Measurements from ENCODE around the gene CYP2U1.

CYP2U1 gene

GRCh38 chr4:107997794-107998193, 66.4 kb downstream of the CYP2U1 start:
- Histone ChIP-seq H3K27ac (ENCODE audit: low read length) (no peak overlapping the region), H3K9ac (ENCODE audit: low read length in 2 of 2) (no peak overlapping the region), H3K4me1 (ENCODE audit: control insufficient read depth, insufficient read depth, low read length) (peaks cover 36% of the 10 kb centered on the region), H3K4me3 (ENCODE audit: low read length in 2 of 2) (peak overlapping the region; percentile 9 to 30), H3K36me3 (ENCODE audit: control insufficient read depth in 2 of 2, insufficient read depth in 2 of 2, low read length in 2 of 2) (no peaks in the 10 kb centered on the region), H3K27me3 (ENCODE audit: control insufficient read depth in 1 of 2, insufficient read depth in 2 of 2, low read length in 2 of 2) (no peaks in the 10 kb centered on the region), H3K9me3 (ENCODE audit: control insufficient read depth in 2 of 2, low read length in 2 of 2) (no peaks in the 10 kb centered on the region)

DNA sequence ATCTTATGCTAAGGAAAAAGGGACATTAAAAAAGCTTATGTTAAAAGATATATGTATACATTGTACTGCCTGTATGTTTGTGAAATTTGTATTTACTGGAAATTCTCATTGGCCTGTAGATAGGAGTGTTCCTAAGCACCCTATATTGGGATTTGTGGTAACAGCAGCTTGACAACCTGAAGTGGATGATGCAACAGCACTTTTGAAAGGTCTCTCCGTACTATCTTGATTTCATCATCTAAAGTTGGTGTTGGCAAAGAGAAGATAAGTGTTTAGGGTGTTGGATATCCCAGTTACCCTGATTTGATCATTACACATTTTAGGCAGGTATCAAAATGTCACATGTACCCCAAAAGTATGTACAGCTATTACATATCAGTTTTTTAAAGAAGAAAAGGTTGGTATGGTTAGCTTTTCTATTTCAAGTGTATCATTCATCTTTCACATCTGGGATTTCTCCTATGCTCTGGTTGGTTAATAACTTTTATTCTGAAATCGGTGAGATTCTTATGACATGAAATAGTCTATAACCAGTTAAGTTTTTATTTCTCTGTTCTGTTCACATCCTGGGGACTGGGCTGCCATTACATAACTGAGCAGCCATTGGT, 68.7 kb downstream of the CYP2U1 start:
- peaks cover 37% of the 10 kb centered on the region for H3K4me1 ChIP-seq (ENCODE audit: control insufficient read depth, insufficient read depth, low read length)
- H3K4me3 ChIP-seq (ENCODE audit: low read length in 2 of 2): no peak overlapping the region
- H3K27me3 ChIP-seq (ENCODE audit: control insufficient read depth in 1 of 2, insufficient read depth in 2 of 2, low read length in 2 of 2): no peaks in the 10 kb centered on the region
- no peaks in the 10 kb centered on the region for H3K9me3 ChIP-seq (ENCODE audit: control insufficient read depth in 2 of 2, low read length in 2 of 2)
- no peaks in the 10 kb centered on the region for H3K36me3 ChIP-seq (ENCODE audit: control insufficient read depth in 2 of 2, insufficient read depth in 2 of 2, low read length in 2 of 2)
- H3K9ac ChIP-seq (ENCODE audit: low read length in 2 of 2): no peak overlapping the region
- H3K27ac ChIP-seq (ENCODE audit: low read length): peak overlapping the region; percentile 24

DNA sequence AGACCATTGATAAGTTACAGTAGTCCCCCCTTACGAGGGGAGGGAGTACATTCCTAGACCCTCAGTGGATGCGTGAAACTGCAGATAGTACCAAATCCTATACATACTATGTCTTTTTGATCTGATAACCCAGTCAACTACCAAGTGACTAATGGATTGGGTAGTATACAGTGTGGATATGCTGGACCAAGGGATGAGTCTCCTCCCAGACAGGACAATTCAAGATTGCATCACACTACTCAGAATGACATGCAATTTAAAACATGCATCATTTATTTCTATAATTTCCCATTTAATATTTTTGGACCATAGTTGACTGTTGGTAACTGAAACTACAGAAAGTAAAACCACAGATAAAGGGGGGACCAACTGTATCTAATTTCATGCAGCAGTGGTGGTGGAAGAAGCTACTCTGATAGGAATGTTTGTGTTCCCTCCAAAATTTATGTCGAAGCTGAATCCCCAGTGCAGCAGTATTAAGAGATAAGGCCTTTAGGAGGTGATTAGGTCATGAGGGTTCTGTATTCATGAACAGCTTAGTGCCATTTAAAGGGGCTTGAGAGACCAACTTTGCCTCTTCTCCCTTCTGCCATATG, 70.3 kb downstream of the CYP2U1 start:
- H3K27me3 ChIP-seq (ENCODE audit: control insufficient read depth in 1 of 2, insufficient read depth in 2 of 2, low read length in 2 of 2): no peaks in the 10 kb centered on the region
- no peak overlapping the region for H3K27ac ChIP-seq (ENCODE audit: low read length)
- H3K4me3 ChIP-seq (ENCODE audit: low read length in 2 of 2): no peak overlapping the region
- H3K36me3 ChIP-seq (ENCODE audit: control insufficient read depth in 2 of 2, insufficient read depth in 2 of 2, low read length in 2 of 2): no peaks in the 10 kb centered on the region
- no peaks in the 10 kb centered on the region for H3K9me3 ChIP-seq (ENCODE audit: control insufficient read depth in 2 of 2, low read length in 2 of 2)
- no peak overlapping the region for H3K9ac ChIP-seq (ENCODE audit: low read length in 2 of 2)
- H3K4me1 ChIP-seq (ENCODE audit: control insufficient read depth, insufficient read depth, low read length): peaks cover 41% of the 10 kb centered on the region

All from stomach smooth muscle (tissue), 2 donors.